GM23248 (cell line): Measurements from ENCODE around the gene RBM4B. TPM values are rescaled to one million over a fixed set of nuclear protein-coding genes. Genes with fewer than 3 reads are reported as not detected.
A peak's percentile ranks its signal among the peaks of the same experiment; 100 is the strongest.

Experiments
- DNase-seq: peaks from one replicate; pipeline ENCODE4 v3.0.0-alpha.2; 2015
- H2AFZ ChIP-seq: fragments of 200-600 bp; sonication (generic); 2 replicates; pipeline ENCODE4 v1.6.1; 2016; ENCODE audit warnings: antibody characterized with exemption
- H3F3A ChIP-seq: fragments of 200-600 bp; sonication (generic); 2 replicates; pipeline ENCODE4 v1.6.1; 2016; ENCODE audit warnings: mild to moderate bottlenecking, antibody characterized with exemption, mixed run types; ENCODE audit not compliant: insufficient read depth
- H3K27ac ChIP-seq: fragments of 200-600 bp; sonication (generic); 2 replicates; pipeline ENCODE4 v1.5.1; 2016; ENCODE audit warnings: mild to moderate bottlenecking
- H3K27me3 ChIP-seq: fragments of 200-600 bp; sonication (generic); replicated peaks from 2 replicates; pipeline ENCODE4 v1.6.1; 2016; ENCODE audit warnings: mild to moderate bottlenecking; ENCODE audit not compliant: insufficient read depth
- H3K36me3 ChIP-seq: fragments of 200-600 bp; sonication (generic); 2 replicates; pipeline ENCODE4 v1.6.1; 2016; ENCODE audit warnings: low read depth, mild to moderate bottlenecking
- H3K4me1 ChIP-seq: fragments of 200-600 bp; sonication (generic); 2 replicates; pipeline ENCODE4 v1.6.1; 2016; ENCODE audit warnings: mild to moderate bottlenecking; ENCODE audit not compliant: insufficient read depth
- H3K4me2 ChIP-seq: fragments of 200-600 bp; sonication (generic); one replicate; pipeline ENCODE4 v1.6.1; 2016; ENCODE audit warnings: mild to moderate bottlenecking; ENCODE audit not compliant: unreplicated experiment
- H3K4me3 ChIP-seq: fragments of 200-600 bp; sonication (generic); 2 replicates; pipeline ENCODE4 v1.5.1; 2016; ENCODE audit warnings: mild to moderate bottlenecking
- H3K79me2 ChIP-seq: fragments of 200-600 bp; sonication (generic); 2 replicates; pipeline ENCODE4 v1.6.1; 2016; ENCODE audit warnings: mild to moderate bottlenecking; ENCODE audit not compliant: insufficient read depth
- H3K9ac ChIP-seq: fragments of 200-600 bp; sonication (generic); 2 replicates; pipeline ENCODE4 v1.6.1; 2016; ENCODE audit warnings: mild to moderate bottlenecking
- H3K9me2 ChIP-seq: fragments of 200-600 bp; sonication (generic); 2 replicates; pipeline ENCODE4 v1.6.1; 2016; ENCODE audit warnings: mixed run types, mild to moderate bottlenecking, moderate library complexity; ENCODE audit not compliant: insufficient read depth
- H3K9me3 ChIP-seq: fragments of 200-600 bp; sonication (generic); one replicate; pipeline ENCODE4 v1.6.1; 2017; ENCODE audit warnings: low read depth
- H4K20me1 ChIP-seq: fragments of 200-600 bp; sonication (generic); 2 replicates; pipeline ENCODE4 v1.6.0; 2016; ENCODE audit not compliant: insufficient read depth
- EZH2 ChIP-seq: fragments of 200-600 bp; sonication (generic); IDR thresholded peaks from 2 replicates; pipeline ENCODE4 v1.6.1; 2018; ENCODE audit warnings: antibody characterized with exemption, mild to moderate bottlenecking; ENCODE audit not compliant: insufficient read depth, poor library complexity, severe bottlenecking
- EZH2phosphoT487 ChIP-seq: fragments of 200-600 bp; sonication (generic); IDR thresholded peaks from 2 replicates; pipeline ENCODE4 v1.6.1; 2018; ENCODE audit warnings: antibody characterized with exemption, moderate library complexity, mild to moderate bottlenecking, low read depth; ENCODE audit not compliant: insufficient read depth
- WGBS, 2 experiments: methylation state at CpG; one replicate each; pipeline ENCODE4 v1.1.6; 2015 to 2017; ENCODE audit warnings: low lambda C conversion rate in 2 of 2, low coverage in 1 of 2; ENCODE audit errors: missing lambda C conversion rate in 2 of 2; 5-methylcytosine and 5-hydroxymethylcytosine counted together
- in situ Hi-C: fragments of 300-500 bp; cut with MboI; formaldehyde crosslinking; loops from 2 replicates; pipeline ENCODE4 v1.15.0; 2020
- polyA plus RNA-seq: library from polyadenylated mRNA; unstranded; fragments of >200 nt; fragmentation: Nextera tagmentation; extraction: Ambion mirVana; gene quantifications from 2 replicates; pipeline ENCODE4 v1.2.1, GENCODE V29; 2016
- total RNA-seq: library from RNA; depleted of rRNA; stranded (reverse); fragments of >200 nt; shearing (Covaris generic); gene quantifications from 2 replicates; pipeline ENCODE4 v1.2.3, GENCODE V29; 2014

RBM4B gene
- total and polyA plus RNA-seq, 2 experiments from 2014 or later: 18.5 to 23.4 TPM

DNA sequence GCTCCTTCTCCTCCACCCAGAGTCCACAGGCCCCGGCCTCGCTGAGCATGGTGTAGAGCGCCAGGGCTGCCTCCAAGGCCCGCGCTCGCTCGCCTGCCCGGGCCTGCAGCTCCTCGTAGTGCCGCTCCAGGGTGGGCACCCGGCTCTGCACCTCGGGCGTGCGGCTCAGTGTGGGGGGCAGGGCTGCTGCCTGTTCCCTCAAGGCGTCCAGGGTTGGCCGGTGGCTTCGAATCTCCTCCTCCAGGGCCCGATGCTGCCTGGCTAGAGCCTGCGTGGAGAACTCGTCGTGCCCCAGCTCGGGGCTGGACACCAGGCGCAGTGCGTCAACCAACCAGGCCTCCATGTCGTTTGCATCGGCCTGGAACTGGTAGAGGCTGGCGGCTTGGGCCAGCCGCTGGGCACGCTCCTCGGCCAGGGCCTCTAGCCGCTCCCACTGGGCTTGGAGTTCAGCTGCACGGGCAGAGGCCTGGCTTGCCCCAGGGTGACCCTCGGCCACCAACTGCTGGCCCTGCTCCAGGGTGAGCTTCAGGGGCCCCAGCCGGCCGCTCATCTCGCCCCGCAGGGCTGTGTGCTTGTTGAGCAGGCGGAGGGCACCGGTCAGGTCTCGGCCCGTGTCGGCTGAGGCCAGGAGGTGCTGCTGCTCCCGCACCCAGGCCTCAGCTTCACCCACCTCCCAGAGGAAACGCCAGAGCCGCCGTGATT is 27.1 kb upstream of the RBM4B start:
- no peaks in the 10 kb centered on the region for H3K27me3 ChIP-seq
- no peaks in the 10 kb centered on the region for H3F3A ChIP-seq
- H3K4me3 ChIP-seq: no peak overlapping the region
- H3K9me3 ChIP-seq: no peaks in the 10 kb centered on the region
- TF ChIP-seq EZH2phosphoT487 (no peak), EZH2 (no peak)
- 90 to 92% methylated on average over 35 to 37 of the region's 46 CpGs for WGBS, 2 experiments
- no peaks in the 10 kb centered on the region for H3K4me1 ChIP-seq
- no peak for DNase-seq
- no peak overlapping the region for H3K9ac ChIP-seq
- H3K36me3 ChIP-seq: no peaks in the 10 kb centered on the region
- H3K9me2 ChIP-seq: no peaks in the 10 kb centered on the region
- no peak overlapping the region for H3K4me2 ChIP-seq
- H3K79me2 ChIP-seq: no peaks in the 10 kb centered on the region
- in situ Hi-C loops: no loop called here
- H3K27ac ChIP-seq: no peak overlapping the region
- H4K20me1 ChIP-seq: no peaks in the 10 kb centered on the region
- H2AFZ ChIP-seq: no peak overlapping the region

DNA sequence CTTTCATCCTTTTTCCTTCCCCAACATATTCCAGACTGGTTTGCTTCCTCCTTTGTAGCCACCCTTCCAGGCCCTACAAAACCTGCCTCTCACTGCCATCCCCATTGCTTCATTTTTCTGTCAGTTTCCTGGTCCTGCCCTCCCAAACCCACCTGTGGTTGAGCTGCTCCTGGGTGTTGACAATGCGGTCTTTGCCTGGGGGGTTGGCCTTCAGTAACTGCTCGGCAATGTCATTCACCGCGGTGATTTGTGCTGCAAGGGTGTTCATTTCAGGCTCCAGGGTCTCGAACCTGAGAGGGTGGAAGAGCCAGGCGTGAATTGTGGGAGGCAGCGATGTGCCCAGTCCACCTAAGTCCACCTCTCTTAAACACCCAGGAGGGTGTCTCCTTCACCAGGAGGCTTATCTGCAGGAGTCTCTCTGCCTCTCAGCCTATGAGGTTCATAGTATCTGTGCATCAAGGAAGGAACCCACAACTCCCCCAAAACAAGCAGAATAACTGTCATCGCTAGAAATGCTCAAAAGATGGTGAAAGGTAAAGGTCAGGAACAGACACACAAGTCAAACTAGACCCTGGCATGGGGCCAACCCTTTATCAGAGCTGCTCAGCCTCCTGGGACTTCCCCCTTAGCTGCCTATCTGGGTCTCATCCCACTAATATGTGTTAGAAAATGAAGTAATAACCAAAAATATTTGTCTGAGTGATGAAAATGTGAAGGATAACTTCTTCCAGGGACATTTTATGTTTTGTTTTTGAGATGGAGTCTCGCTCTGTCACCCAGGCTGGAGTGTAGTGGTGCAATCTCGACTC is 23.9 kb upstream of the RBM4B start:
- Histone ChIP-seq H3K4me1 (no peaks in the 10 kb centered on the region), H3K36me3 (no peaks in the 10 kb centered on the region), H3F3A (no peaks in the 10 kb centered on the region), H3K9me2 (no peaks in the 10 kb centered on the region), H3K9me3 (no peaks in the 10 kb centered on the region), H3K27ac (no peak overlapping the region), H3K9ac (no peak overlapping the region), H3K4me3 (no peak overlapping the region), H2AFZ (no peak overlapping the region), H3K79me2 (no peaks in the 10 kb centered on the region), H4K20me1 (no peaks in the 10 kb centered on the region), H3K4me2 (no peak overlapping the region), H3K27me3 (no peaks in the 10 kb centered on the region)
- WGBS, 2 experiments: 80 to 83% methylated on average over 10 of the region's 10 CpGs
- peak; percentile 11 for DNase-seq
- TF ChIP-seq EZH2phosphoT487 (no peak), EZH2 (no peak)
- in situ Hi-C loops: no loop called here

DNA sequence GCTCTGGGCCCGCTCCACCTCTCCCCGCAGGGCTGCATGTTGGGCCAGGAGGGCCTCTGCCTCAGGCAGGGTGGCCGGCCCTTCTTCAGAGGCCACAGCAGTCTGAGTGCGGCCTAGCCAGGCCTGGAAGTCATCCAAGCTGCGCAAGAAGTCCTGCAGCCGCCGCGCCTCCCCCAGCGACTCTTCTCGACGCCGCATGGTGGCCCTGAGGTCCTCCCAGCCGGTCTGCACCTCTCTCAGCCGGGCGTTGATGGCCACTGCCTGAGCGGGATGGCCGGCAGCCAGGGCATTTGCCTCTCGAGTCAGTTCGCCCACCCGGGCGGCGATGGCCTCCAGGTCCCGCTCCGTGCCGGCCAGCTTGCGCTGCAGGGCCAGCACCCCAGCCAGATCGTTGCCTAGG is 23.1 kb upstream of the RBM4B start:
- in situ Hi-C loops: no loop called here
- H2AFZ ChIP-seq: no peak overlapping the region
- WGBS, 2 experiments: 82 to 90% methylated on average over 23 to 26 of the region's 27 CpGs
- H3K36me3 ChIP-seq: no peaks in the 10 kb centered on the region
- H3K4me3 ChIP-seq: no peak overlapping the region
- H3K79me2 ChIP-seq: no peaks in the 10 kb centered on the region
- no peak for DNase-seq
- H3K4me1 ChIP-seq: no peaks in the 10 kb centered on the region
- H3K27me3 ChIP-seq: no peaks in the 10 kb centered on the region
- H4K20me1 ChIP-seq: no peaks in the 10 kb centered on the region
- H3K9ac ChIP-seq: no peak overlapping the region
- TF ChIP-seq EZH2: no peak
- no peak for TF ChIP-seq EZH2phosphoT487
- H3K9me2 ChIP-seq: no peaks in the 10 kb centered on the region
- H3K27ac ChIP-seq: no peak overlapping the region
- no peak overlapping the region for H3K4me2 ChIP-seq
- no peaks in the 10 kb centered on the region for H3K9me3 ChIP-seq
- no peaks in the 10 kb centered on the region for H3F3A ChIP-seq

DNA sequence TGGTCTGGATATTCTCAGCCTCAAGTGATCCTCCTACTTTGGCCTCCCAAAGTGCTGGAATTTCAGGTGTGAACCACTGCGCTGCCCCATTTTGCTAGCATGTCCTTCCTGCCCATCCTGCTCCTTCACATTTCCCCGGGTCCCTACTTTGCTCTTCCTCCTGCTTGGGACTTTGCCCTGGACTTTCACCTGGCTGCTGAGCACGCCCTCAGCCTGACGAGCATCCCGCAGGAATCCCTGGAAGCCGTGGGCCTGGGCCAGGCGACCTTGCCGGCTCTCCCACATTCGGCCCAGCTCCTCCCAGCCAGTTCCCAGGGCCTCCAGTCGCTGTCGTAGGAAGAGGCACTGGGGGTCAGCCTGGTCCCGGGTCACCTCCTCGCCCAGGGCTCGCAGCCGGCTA is 22.6 kb upstream of the RBM4B start:
- no peak for DNase-seq
- H3K79me2 ChIP-seq: no peaks in the 10 kb centered on the region
- no peaks in the 10 kb centered on the region for H3K27me3 ChIP-seq
- no peaks in the 10 kb centered on the region for H3F3A ChIP-seq
- H4K20me1 ChIP-seq: no peaks in the 10 kb centered on the region
- no peak overlapping the region for H3K4me2 ChIP-seq
- in situ Hi-C loops: no loop called here
- WGBS, 2 experiments: 88 to 93% methylated on average over 14 to 15 of the region's 15 CpGs
- no peak overlapping the region for H2AFZ ChIP-seq
- H3K36me3 ChIP-seq: no peaks in the 10 kb centered on the region
- H3K4me1 ChIP-seq: no peaks in the 10 kb centered on the region
- H3K4me3 ChIP-seq: no peak overlapping the region
- H3K9ac ChIP-seq: no peak overlapping the region
- H3K9me2 ChIP-seq: no peaks in the 10 kb centered on the region
- TF ChIP-seq EZH2phosphoT487 (no peak), EZH2 (no peak)
- H3K27ac ChIP-seq: no peak overlapping the region
- H3K9me3 ChIP-seq: no peaks in the 10 kb centered on the region
